Panc1 (cell line): Measurements from ENCODE around the gene GMPR2. TPM values are rescaled to one million over a fixed set of nuclear protein-coding genes. Genes with fewer than 3 reads are reported as not detected.

ENCODE experiments used
- ATAC-seq: fragments of 200-7000 bp; cut with Tn5 transposase; 2 replicates; pipeline ENCODE4 v1.9.1; 2020; ENCODE audit warnings: mild to moderate bottlenecking, moderate library complexity
- BruUV-seq: library from RNA; stranded (reverse); fragments of 400-500 nt; replicated peaks from 2 replicates; lab custom pipeline; 2021; lab: Mats Ljungman, UMichigan
- CTCF ChIA-PET: fragments of 300-600 bp; sonication (Branson Sonifier 250); formaldehyde crosslinking; loops from one replicate; lab custom pipeline; 2022; ENCODE audit warnings: antibody characterized with exemption; lab: Charles Lee
- POLR2A ChIA-PET: fragments of 300-600 bp; sonication (Branson Sonifier 250); formaldehyde crosslinking; loops from one replicate; lab custom pipeline; 2022; ENCODE audit warnings: antibody characterized with exemption; lab: Charles Lee
- DNase-seq: peaks from one replicate; pipeline ENCODE4 v3.0.0-alpha.2; 2010; ENCODE audit warnings: low read depth, low spot score
- H3K27ac ChIP-seq: 2 replicates; pipeline ENCODE4 v1.5.1; 2011; ENCODE audit warnings: mild to moderate bottlenecking, low read length, inconsistent platforms
- H3K27me3 ChIP-seq: fragments of 200-500 bp; sonication (Bioruptor generic); 2 replicates; pipeline ENCODE4 v1.6.0; 2014; ENCODE audit warnings: low read length, inconsistent platforms; ENCODE audit not compliant: control insufficient read depth, insufficient read depth
- H3K36me3 ChIP-seq: fragments of 200-500 bp; sonication (Bioruptor generic); 2 replicates; pipeline ENCODE4 v1.5.1; 2014; ENCODE audit warnings: inconsistent platforms, mild to moderate bottlenecking, low read length, moderate library complexity; ENCODE audit not compliant: control insufficient read depth, insufficient read depth
- H3K4me1 ChIP-seq: 2 replicates; pipeline ENCODE4 v1.5.1; 2011; ENCODE audit warnings: inconsistent platforms, mild to moderate bottlenecking, low read length, moderate library complexity; ENCODE audit not compliant: control insufficient read depth, insufficient read depth
- H3K4me3 ChIP-seq, 2 experiments: 2 replicates each; pipeline ENCODE4 v1.5.1; 2011 to 2012; ENCODE audit warnings: low read depth in 2 of 2, low read length in 2 of 2, mild to moderate bottlenecking in 2 of 2, inconsistent platforms in 1 of 2, moderate library complexity in 1 of 2
- H3K9me3 ChIP-seq: fragments of 200-500 bp; sonication (Bioruptor generic); 2 replicates; pipeline ENCODE4 v1.5.1; 2014; ENCODE audit warnings: low read depth, mild to moderate bottlenecking, inconsistent platforms, low read length, moderate library complexity; ENCODE audit not compliant: control insufficient read depth, insufficient read depth
- POLR2AphosphoS5 ChIP-seq: IDR thresholded peaks from 2 replicates; pipeline ENCODE4 v1.6.1; 2012; ENCODE audit warnings: mild to moderate bottlenecking, low read depth, low read length, moderate library complexity
- SIN3A ChIP-seq: IDR thresholded peaks from 2 replicates; pipeline ENCODE4 v1.6.1; 2012; ENCODE audit warnings: low read depth, mild to moderate bottlenecking, low read length, moderate library complexity, borderline replicate concordance; ENCODE audit not compliant: insufficient read depth
- TCF7L2 ChIP-seq: IDR thresholded peaks from 2 replicates; pipeline ENCODE4 v1.6.1; 2011; ENCODE audit warnings: mild to moderate bottlenecking, low read depth, low read length, inconsistent platforms
- in situ Hi-C: cut with HindIII; loops from 2 replicates; pipeline ENCODE4 v1.10.0; 2016; ENCODE audit warnings: low sequenced_read_pairs, low pct_unique_long_range_greater_than_20kb
- intact Hi-C: fragments of 100-400 bp; cut with micrococcal nuclease; formaldehyde crosslinking; loops from one replicate; pipeline ENCODE4 v1.10.0; 2022; ENCODE audit not compliant: unreplicated experiment
- total RNA-seq: library from RNA; stranded (reverse); gene quantifications from one replicate; pipeline ENCODE4 v1.2.1, GENCODE V29; 2021; ENCODE audit not compliant: unreplicated experiment
- TF ChIP-seq, protein P1 (sequence below): fragments of 450-650 bp; IDR thresholded peaks from 2 replicates; pipeline ENCODE4 v1.5.1; 2017; ENCODE audit warnings: mild to moderate bottlenecking
- TF ChIP-seq, protein P2 (sequence below), 2 experiments: IDR thresholded peaks; 2 replicates each; pipeline ENCODE4 v1.6.1; 2011 to 2012; ENCODE audit warnings: low read depth in 2 of 2, control low read depth in 1 of 2, low read length in 1 of 2, mild to moderate bottlenecking in 1 of 2, moderate library complexity in 1 of 2; ENCODE audit not compliant: insufficient read depth in 1 of 2

GMPR2 gene
- total RNA-seq, 1 experiment from 2014 or later: 45.9 TPM

DNA sequence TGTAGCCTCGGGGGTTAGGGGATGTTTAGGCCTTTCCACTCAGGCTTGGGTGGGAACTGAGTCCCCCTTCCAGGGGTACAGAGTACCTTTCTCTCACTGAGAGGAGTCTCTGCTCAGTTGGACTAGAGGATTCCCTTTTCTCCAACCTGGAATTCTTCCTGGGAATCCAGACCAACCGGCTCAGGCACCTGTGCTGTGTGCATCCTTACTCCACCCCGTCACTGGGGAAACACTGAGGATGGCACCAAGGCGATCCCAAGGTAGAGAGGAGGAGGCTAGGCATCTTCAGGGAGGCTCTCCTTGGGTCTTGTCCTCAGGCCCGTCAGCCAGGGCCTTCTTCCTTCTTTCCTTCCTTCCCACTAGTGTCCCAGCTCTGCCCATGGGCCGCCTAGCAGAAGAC, 31.1 kb downstream of the GMPR2 start:
- Histone ChIP-seq H3K27me3 (no peaks in the 10 kb centered on the region), H3K4me3 (no peak overlapping the region), H3K4me1 (no peaks in the 10 kb centered on the region), H3K36me3 (no peaks in the 10 kb centered on the region), H3K9me3 (no peaks in the 10 kb centered on the region), H3K27ac (no peak overlapping the region)
- TF ChIP-seq, protein P1, sequence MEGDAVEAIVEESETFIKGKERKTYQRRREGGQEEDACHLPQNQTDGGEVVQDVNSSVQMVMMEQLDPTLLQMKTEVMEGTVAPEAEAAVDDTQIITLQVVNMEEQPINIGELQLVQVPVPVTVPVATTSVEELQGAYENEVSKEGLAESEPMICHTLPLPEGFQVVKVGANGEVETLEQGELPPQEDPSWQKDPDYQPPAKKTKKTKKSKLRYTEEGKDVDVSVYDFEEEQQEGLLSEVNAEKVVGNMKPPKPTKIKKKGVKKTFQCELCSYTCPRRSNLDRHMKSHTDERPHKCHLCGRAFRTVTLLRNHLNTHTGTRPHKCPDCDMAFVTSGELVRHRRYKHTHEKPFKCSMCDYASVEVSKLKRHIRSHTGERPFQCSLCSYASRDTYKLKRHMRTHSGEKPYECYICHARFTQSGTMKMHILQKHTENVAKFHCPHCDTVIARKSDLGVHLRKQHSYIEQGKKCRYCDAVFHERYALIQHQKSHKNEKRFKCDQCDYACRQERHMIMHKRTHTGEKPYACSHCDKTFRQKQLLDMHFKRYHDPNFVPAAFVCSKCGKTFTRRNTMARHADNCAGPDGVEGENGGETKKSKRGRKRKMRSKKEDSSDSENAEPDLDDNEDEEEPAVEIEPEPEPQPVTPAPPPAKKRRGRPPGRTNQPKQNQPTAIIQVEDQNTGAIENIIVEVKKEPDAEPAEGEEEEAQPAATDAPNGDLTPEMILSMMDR: no peak
- TF ChIP-seq TCF7L2 (no peak), POLR2AphosphoS5 (no peak), SIN3A (no peak)
- TF ChIP-seq, protein P2, sequence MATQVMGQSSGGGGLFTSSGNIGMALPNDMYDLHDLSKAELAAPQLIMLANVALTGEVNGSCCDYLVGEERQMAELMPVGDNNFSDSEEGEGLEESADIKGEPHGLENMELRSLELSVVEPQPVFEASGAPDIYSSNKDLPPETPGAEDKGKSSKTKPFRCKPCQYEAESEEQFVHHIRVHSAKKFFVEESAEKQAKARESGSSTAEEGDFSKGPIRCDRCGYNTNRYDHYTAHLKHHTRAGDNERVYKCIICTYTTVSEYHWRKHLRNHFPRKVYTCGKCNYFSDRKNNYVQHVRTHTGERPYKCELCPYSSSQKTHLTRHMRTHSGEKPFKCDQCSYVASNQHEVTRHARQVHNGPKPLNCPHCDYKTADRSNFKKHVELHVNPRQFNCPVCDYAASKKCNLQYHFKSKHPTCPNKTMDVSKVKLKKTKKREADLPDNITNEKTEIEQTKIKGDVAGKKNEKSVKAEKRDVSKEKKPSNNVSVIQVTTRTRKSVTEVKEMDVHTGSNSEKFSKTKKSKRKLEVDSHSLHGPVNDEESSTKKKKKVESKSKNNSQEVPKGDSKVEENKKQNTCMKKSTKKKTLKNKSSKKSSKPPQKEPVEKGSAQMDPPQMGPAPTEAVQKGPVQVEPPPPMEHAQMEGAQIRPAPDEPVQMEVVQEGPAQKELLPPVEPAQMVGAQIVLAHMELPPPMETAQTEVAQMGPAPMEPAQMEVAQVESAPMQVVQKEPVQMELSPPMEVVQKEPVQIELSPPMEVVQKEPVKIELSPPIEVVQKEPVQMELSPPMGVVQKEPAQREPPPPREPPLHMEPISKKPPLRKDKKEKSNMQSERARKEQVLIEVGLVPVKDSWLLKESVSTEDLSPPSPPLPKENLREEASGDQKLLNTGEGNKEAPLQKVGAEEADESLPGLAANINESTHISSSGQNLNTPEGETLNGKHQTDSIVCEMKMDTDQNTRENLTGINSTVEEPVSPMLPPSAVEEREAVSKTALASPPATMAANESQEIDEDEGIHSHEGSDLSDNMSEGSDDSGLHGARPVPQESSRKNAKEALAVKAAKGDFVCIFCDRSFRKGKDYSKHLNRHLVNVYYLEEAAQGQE (IDR thresholded peaks at IDR 0.05; ENCODE audit: insufficient read depth in 1 of 2, low read depth in 2 of 2, low read length in 1 of 2): no peak
- no peak for DNase-seq
- no peak for ATAC-seq
- BruUV-seq: no TSS peak
- CTCF ChIA-PET: no interaction called here
- POLR2A ChIA-PET: no interaction called here
- intact Hi-C loops: no loop called here
- in situ Hi-C loops: no loop called here

DNA sequence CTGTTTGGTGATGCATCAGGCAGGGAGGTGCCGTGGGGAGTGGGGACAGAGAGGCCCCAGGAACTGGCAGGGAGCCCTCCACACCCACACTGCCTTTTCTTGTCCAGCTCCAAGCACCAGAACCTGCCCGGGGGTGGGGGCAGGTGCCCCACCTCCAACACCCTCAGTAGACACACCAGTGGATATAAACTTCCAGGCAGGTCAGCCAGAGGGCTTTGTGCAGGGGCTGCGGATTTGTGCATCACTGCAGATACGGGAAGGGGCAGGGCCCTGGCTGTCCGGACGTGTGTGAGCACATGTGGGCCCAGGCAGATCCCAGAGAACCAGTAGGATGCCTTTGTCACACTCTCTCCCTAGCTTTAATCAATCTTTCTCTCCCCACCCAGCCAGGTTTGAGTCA, 31.6 kb downstream of the GMPR2 start:
- Histone ChIP-seq H3K27me3 (no peaks in the 10 kb centered on the region), H3K4me3 (no peak overlapping the region), H3K4me1 (no peaks in the 10 kb centered on the region), H3K27ac (no peak overlapping the region), H3K36me3 (no peaks in the 10 kb centered on the region), H3K9me3 (no peaks in the 10 kb centered on the region)
- ChIA-PET CTCF (no interaction called here), POLR2A (no interaction called here)
- intact Hi-C loops: no loop called here
- in situ Hi-C loops: no loop called here
- ATAC-seq (no peak), DNase-seq (no peak)
- no TSS peak for BruUV-seq
- TF ChIP-seq, protein P1: no peak
- no peak for TF ChIP-seq POLR2AphosphoS5
